H9 (cell line): ENCODE measurements around the gene LRRK2. TPM values are rescaled to one million over a fixed set of nuclear protein-coding genes. Genes with fewer than 3 reads are reported as not detected.

Experiments
- DNase-seq: peaks from one replicate; pipeline ENCODE4 v3.0.0-alpha.2; 2017
- H2AFZ ChIP-seq: one replicate; pipeline ENCODE4 v1.6.1; 2013; ENCODE audit warnings: mild to moderate bottlenecking, low read length, control low read depth, moderate library complexity
- H2AK5ac ChIP-seq: 2 replicates; pipeline ENCODE4 v1.6.1; 2013; ENCODE audit warnings: low read length, control low read depth, mixed read lengths; ENCODE audit not compliant: insufficient read length
- H2BK120ac ChIP-seq: one replicate; pipeline ENCODE4 v1.6.1; 2013; ENCODE audit warnings: low read depth, mild to moderate bottlenecking, low read length, control low read depth, inconsistent platforms; ENCODE audit not compliant: poor library complexity, severe bottlenecking
- H2BK12ac ChIP-seq: 2 replicates; pipeline ENCODE4 v1.6.1; 2013; ENCODE audit warnings: low read length, control low read depth, mixed read lengths, low read depth; ENCODE audit not compliant: insufficient read length
- H2BK15ac ChIP-seq: 2 replicates; pipeline ENCODE4 v1.6.1; 2013; ENCODE audit warnings: low read depth, low read length, control low read depth
- H2BK20ac ChIP-seq: one replicate; pipeline ENCODE4 v1.6.1; 2013; ENCODE audit warnings: low read depth, mild to moderate bottlenecking, low read length, control low read depth, inconsistent platforms; ENCODE audit not compliant: poor library complexity, severe bottlenecking
- H2BK5ac ChIP-seq: 2 replicates; pipeline ENCODE4 v1.6.1; 2013; ENCODE audit warnings: low read length, control low read depth, mixed read lengths; ENCODE audit not compliant: insufficient read length
- H3K14ac ChIP-seq: 2 replicates; pipeline ENCODE4 v1.6.1; 2013; ENCODE audit warnings: low read length, control low read depth; ENCODE audit not compliant: insufficient read depth
- H3K18ac ChIP-seq: 2 replicates; pipeline ENCODE4 v1.6.1; 2013; ENCODE audit warnings: low read depth, mild to moderate bottlenecking, mixed read lengths, low read length, control low read depth; ENCODE audit not compliant: insufficient read length
- H3K23ac ChIP-seq: 2 replicates; pipeline ENCODE4 v1.6.1; 2013; ENCODE audit warnings: low read length, control low read depth, mixed read lengths, low read depth; ENCODE audit not compliant: insufficient read length
- H3K23me2 ChIP-seq: 2 replicates; pipeline ENCODE4 v1.6.1; 2013; ENCODE audit warnings: low read depth, mild to moderate bottlenecking, mixed read lengths, low read length, control low read depth; ENCODE audit not compliant: insufficient read length, poor library complexity, severe bottlenecking
- H3K27ac ChIP-seq: 2 replicates; pipeline ENCODE4 v1.5.1; 2013; ENCODE audit warnings: low read length, control low read depth, mixed read lengths, low read depth; ENCODE audit not compliant: insufficient read length
- H3K27me3 ChIP-seq: 2 replicates; pipeline ENCODE4 v1.6.1; 2013; ENCODE audit warnings: low read length, control low read depth, inconsistent platforms; ENCODE audit not compliant: insufficient read depth
- H3K4ac ChIP-seq: 2 replicates; pipeline ENCODE4 v1.6.1; 2013; ENCODE audit warnings: low read depth, mild to moderate bottlenecking, control low read depth, inconsistent platforms, low read length, moderate library complexity
- H3K4me1 ChIP-seq: 2 replicates; pipeline ENCODE4 v1.6.1; 2013; ENCODE audit warnings: low read length, control low read depth, inconsistent platforms; ENCODE audit not compliant: insufficient read depth
- H3K4me2 ChIP-seq: 2 replicates; pipeline ENCODE4 v1.6.1; 2013; ENCODE audit warnings: low read length, control low read depth, mixed read lengths; ENCODE audit not compliant: insufficient read length, insufficient read depth
- H3K56ac ChIP-seq: 2 replicates; pipeline ENCODE4 v1.6.1; 2013; ENCODE audit warnings: low read depth, mild to moderate bottlenecking, mixed read lengths, low read length, control low read depth; ENCODE audit not compliant: insufficient read length
- H3K79me1 ChIP-seq: 2 replicates; pipeline ENCODE4 v1.6.1; 2013; ENCODE audit warnings: low read depth, mild to moderate bottlenecking, moderate library complexity, low read length, control low read depth, inconsistent platforms; ENCODE audit not compliant: insufficient read depth, poor library complexity, severe bottlenecking
- H3K79me2 ChIP-seq: 2 replicates; pipeline ENCODE4 v1.6.1; 2013; ENCODE audit warnings: low read length, control low read depth, inconsistent platforms; ENCODE audit not compliant: insufficient read depth
- H3K9ac ChIP-seq: 2 replicates; pipeline ENCODE4 v1.6.1; 2013; ENCODE audit warnings: low read length, control low read depth, mixed read lengths; ENCODE audit not compliant: insufficient read length; ENCODE audit errors: extremely low read depth
- H3K9me3 ChIP-seq: one replicate; pipeline ENCODE4 v1.6.1; 2013; ENCODE audit warnings: low read depth, low read length, inconsistent platforms; ENCODE audit not compliant: control insufficient read depth
- H3T11ph ChIP-seq: one replicate; pipeline ENCODE4 v1.6.1; 2013; ENCODE audit warnings: mild to moderate bottlenecking, low read length, control low read depth, inconsistent platforms
- H4K20me1 ChIP-seq: one replicate; pipeline ENCODE4 v1.6.1; 2013; ENCODE audit not compliant: control insufficient read depth, insufficient read length, insufficient read depth
- H4K5ac ChIP-seq: 2 replicates; pipeline ENCODE4 v1.6.1; 2013; ENCODE audit warnings: low read depth, mild to moderate bottlenecking, mixed read lengths, low read length, control low read depth; ENCODE audit not compliant: insufficient read length
- H4K8ac ChIP-seq: replicated peaks from 2 replicates; pipeline ENCODE4 v1.6.1; 2013; ENCODE audit warnings: low read length, control low read depth, mixed read lengths, low read depth; ENCODE audit not compliant: insufficient read length
- H4K91ac ChIP-seq: 2 replicates; pipeline ENCODE4 v1.6.1; 2013; ENCODE audit warnings: low read depth, mild to moderate bottlenecking, moderate library complexity, mixed read lengths, low read length, control low read depth; ENCODE audit not compliant: insufficient read length
- H3K27ac Mint-ChIP-seq, 3 experiments: 2 replicates in 2 of 3; 3 replicates in 1 of 3; pipeline ENCODE4 v1.8.0; 2020 to 2021; ENCODE audit warnings: mixed read lengths in 3 of 3, mild to moderate bottlenecking in 1 of 3, moderate library complexity in 1 of 3
- H3K27me3 Mint-ChIP-seq: 2 replicates; pipeline ENCODE4 v1.8.0; 2021; ENCODE audit warnings: low read depth, mild to moderate bottlenecking, moderate library complexity, mixed read lengths
- H3K36me3 Mint-ChIP-seq, 3 experiments: 2 replicates in 2 of 3; 3 replicates in 1 of 3; pipeline ENCODE4 v1.8.0; 2020 to 2021; ENCODE audit warnings: low read depth in 3 of 3, mixed read lengths in 3 of 3; ENCODE audit not compliant: insufficient read depth in 1 of 3
- H3K4me1 Mint-ChIP-seq, 2 experiments: 2 replicates each; pipeline ENCODE4 v1.8.0; 2020; ENCODE audit warnings: mixed read lengths in 2 of 2
- H3K4me3 Mint-ChIP-seq, 2 experiments: 2 replicates in 1 of 2; 3 replicates in 1 of 2; pipeline ENCODE4 v1.8.0; 2020 to 2021; ENCODE audit warnings: mild to moderate bottlenecking in 2 of 2, mixed read lengths in 2 of 2, moderate library complexity in 1 of 2
- H3K9me3 Mint-ChIP-seq, 2 experiments: 2 replicates in 1 of 2; 3 replicates in 1 of 2; pipeline ENCODE4 v1.8.0; 2020; ENCODE audit warnings: mild to moderate bottlenecking in 2 of 2, mixed read lengths in 2 of 2, moderate library complexity in 1 of 2
- WGBS: extraction: QIAGEN DNeasy Blood & Tissue Kit; methylation state at CpG from one replicate; pipeline ENCODE4 v1.1.7; 2013; ENCODE audit warnings: missing lambda C conversion rate, low lambda C conversion rate, mixed read lengths; ENCODE audit not compliant: insufficient read length; ENCODE audit errors: extremely low coverage; 5-methylcytosine and 5-hydroxymethylcytosine counted together
- total RNA-seq: library from RNA; stranded (reverse); gene quantifications from 2 replicates; pipeline ENCODE4 v1.2.1, GENCODE V29; 2021
- TF ChIP-seq, protein P1 (sequence below): fragments of 200-600 bp; sonication (generic); conservative IDR thresholded peaks from 3 replicates; pipeline ENCODE4 v1.8.0; 2021; ENCODE audit warnings: antibody characterized with exemption, mild to moderate bottlenecking

Gene LRRK2
- total RNA-seq, 1 experiment from 2014 or later = 0.17 TPM

DNA sequence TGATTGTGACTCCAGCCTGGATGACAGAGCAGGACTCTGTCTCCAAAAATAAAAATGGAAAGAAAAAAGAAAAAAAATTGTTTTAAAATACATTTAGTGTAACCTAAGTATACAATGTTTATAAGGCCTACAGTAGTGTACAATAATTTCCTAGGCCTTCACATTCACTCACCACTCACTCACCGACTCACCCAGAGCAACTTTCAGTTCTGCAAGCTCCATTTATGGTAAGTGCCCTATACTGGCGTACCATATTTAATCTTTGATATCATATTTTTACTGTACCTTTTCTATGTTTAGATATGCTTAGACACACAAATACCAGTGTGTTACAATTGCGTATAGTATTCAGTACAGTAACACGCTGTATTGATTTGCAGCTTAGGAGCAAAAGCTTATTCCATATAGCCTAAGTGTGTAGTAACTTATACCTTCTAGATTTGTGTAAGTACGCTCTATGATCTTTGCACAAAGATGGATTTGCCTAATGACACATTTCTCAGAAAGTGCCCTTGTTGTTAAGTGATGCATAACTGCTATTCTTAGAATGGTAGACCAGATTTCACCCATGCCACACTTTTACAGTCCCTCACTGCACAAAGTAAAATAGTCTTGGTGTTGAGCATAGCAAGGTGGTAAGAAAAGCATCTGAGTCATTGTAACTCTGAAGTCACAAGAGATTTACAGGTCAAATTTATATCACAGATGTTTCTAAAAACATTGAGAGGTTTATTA lies 151.9 kb downstream of the LRRK2 start:
- H3K27me3 Mint-ChIP-seq = no peaks in the 10 kb centered on the region
- no peak for DNase-seq
- no peaks in the 10 kb centered on the region for H3K23me2 ChIP-seq
- TF ChIP-seq, protein P1, sequence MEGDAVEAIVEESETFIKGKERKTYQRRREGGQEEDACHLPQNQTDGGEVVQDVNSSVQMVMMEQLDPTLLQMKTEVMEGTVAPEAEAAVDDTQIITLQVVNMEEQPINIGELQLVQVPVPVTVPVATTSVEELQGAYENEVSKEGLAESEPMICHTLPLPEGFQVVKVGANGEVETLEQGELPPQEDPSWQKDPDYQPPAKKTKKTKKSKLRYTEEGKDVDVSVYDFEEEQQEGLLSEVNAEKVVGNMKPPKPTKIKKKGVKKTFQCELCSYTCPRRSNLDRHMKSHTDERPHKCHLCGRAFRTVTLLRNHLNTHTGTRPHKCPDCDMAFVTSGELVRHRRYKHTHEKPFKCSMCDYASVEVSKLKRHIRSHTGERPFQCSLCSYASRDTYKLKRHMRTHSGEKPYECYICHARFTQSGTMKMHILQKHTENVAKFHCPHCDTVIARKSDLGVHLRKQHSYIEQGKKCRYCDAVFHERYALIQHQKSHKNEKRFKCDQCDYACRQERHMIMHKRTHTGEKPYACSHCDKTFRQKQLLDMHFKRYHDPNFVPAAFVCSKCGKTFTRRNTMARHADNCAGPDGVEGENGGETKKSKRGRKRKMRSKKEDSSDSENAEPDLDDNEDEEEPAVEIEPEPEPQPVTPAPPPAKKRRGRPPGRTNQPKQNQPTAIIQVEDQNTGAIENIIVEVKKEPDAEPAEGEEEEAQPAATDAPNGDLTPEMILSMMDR = no peak
- no peak overlapping the region for H3K56ac ChIP-seq
- H3K9me3 ChIP-seq = no peaks in the 10 kb centered on the region
- no peak overlapping the region for H2BK15ac ChIP-seq
- no peak overlapping the region for H3K4me3 Mint-ChIP-seq
- H3K23ac ChIP-seq = no peak overlapping the region
- H2BK12ac ChIP-seq = no peak overlapping the region
- no peak overlapping the region for H3K27ac ChIP-seq
- H4K8ac ChIP-seq = no peak overlapping the region
- no peaks in the 10 kb centered on the region for H3K4me1 ChIP-seq
- no peak overlapping the region for H3T11ph ChIP-seq
- no peak overlapping the region for H3K9ac ChIP-seq
- no peak overlapping the region for H2BK20ac ChIP-seq
- no peak overlapping the region for H4K91ac ChIP-seq
- no peak overlapping the region for H2AK5ac ChIP-seq
- no peaks in the 10 kb centered on the region for H3K36me3 Mint-ChIP-seq
- no peaks in the 10 kb centered on the region for H3K79me2 ChIP-seq
- no peak overlapping the region for H3K27ac Mint-ChIP-seq
- no peaks in the 10 kb centered on the region for H3K79me1 ChIP-seq
- no peaks in the 10 kb centered on the region for H3K9me3 Mint-ChIP-seq
- no peaks in the 10 kb centered on the region for H3K27me3 ChIP-seq
- no peak overlapping the region for H3K4me2 ChIP-seq
- H4K20me1 ChIP-seq = no peaks in the 10 kb centered on the region
- H3K4ac ChIP-seq = no peak overlapping the region
- no peak overlapping the region for H3K14ac ChIP-seq
- H2BK5ac ChIP-seq = no peak overlapping the region
- H3K18ac ChIP-seq = no peak overlapping the region
- no peaks in the 10 kb centered on the region for H3K4me1 Mint-ChIP-seq
- no peak overlapping the region for H2AFZ ChIP-seq
- H4K5ac ChIP-seq = no peak overlapping the region
- H2BK120ac ChIP-seq = no peak overlapping the region
- whole genome bisulfite sequencing = no CpG with 5 or more reads among the region's 5 CpGs
